IPS DF 4.7 (cell line): ENCODE data around the gene CC2D1A.
"Not testable (repeated sequence)": the region's sequence is repeated elsewhere in the genome, so short reads cannot be mapped to it uniquely, and the experiment has no call there.

Source experiments
- DNase-seq: peaks from one replicate; pipeline ENCODE4 v3.0.0-alpha.2; 2013; ENCODE audit warnings: low spot score; ENCODE audit errors: extremely low read depth

CC2D1A gene

GRCh38 chr19:13961826-13962698 is 56.1 kb downstream of the CC2D1A start:
- no peak for DNase-seq

- no peak for DNase-seq
Observed at GRCh38 chr19:13962699-13963602, 57.0 kb downstream of the CC2D1A start.

GRCh38 chr19:13963603-13964105 is 57.7 kb downstream of the CC2D1A start:
- no peak for DNase-seq

- no peak for DNase-seq
Observed at GRCh38 chr19:13964776-13965175, 58.8 kb downstream of the CC2D1A start.

GRCh38 chr19:13965377-13965896 is 59.4 kb downstream of the CC2D1A start:
- no peak for DNase-seq

- no peak for DNase-seq
Observed at GRCh38 chr19:13965926-13966683, 60.1 kb downstream of the CC2D1A start.

- DNase-seq = no peak
Observed at GRCh38 chr19:13966684-13967128, 60.7 kb downstream of the CC2D1A start.

- not testable (repeated sequence) for DNase-seq
Observed at GRCh38 chr19:13967206-13967605, 61.2 kb downstream of the CC2D1A start.

GRCh38 chr19:13968383-13968935 is 62.5 kb downstream of the CC2D1A start:
- no peak for DNase-seq

- no peak for DNase-seq
Observed at GRCh38 chr19:13968999-13969398, 63.0 kb downstream of the CC2D1A start.

- DNase-seq = no peak
Observed at GRCh38 chr19:13969897-13970296, 63.9 kb downstream of the CC2D1A start.

- not testable (repeated sequence) for DNase-seq
Observed at GRCh38 chr19:13971868-13972267, 65.9 kb downstream of the CC2D1A start.

GRCh38 chr19:13972368-13973155 is 66.6 kb downstream of the CC2D1A start:
- DNase-seq = no peak

- not testable (repeated sequence) for DNase-seq
Observed at GRCh38 chr19:13973479-13973878, 67.5 kb downstream of the CC2D1A start.

- peak; percentile 90 for DNase-seq
Observed at GRCh38 chr19:13974073-13974472, 68.1 kb downstream of the CC2D1A start.

- no peak for DNase-seq
Observed at GRCh38 chr19:13975870-13976269, 69.9 kb downstream of the CC2D1A start.

GRCh38 chr19:13976446-13976845 is 70.4 kb downstream of the CC2D1A start:
- no peak for DNase-seq

GRCh38 chr19:13977803-13978202 is 71.8 kb downstream of the CC2D1A start:
- DNase-seq = no peak

GRCh38 chr19:13978351-13979243 is 72.6 kb downstream of the CC2D1A start:
- DNase-seq = peak; percentile 81
